Islet of Langerhans (tissue), 1 donor: ENCODE results near the gene CUL1.

Experiments used
- FAIRE-seq: peaks from one replicate; lab custom pipeline; 2011; peaks lifted over from hg19 to GRCh38; lab: Jason Lieb, UNC

CUL1 gene

GRCh38 chr7:148761499-148762278 is 63.0 kb downstream of the CUL1 start:
- FAIRE-seq, result no peak

- no peak for FAIRE-seq
Measured at GRCh38 chr7:148763622-148764021, 64.9 kb downstream of the CUL1 start.

GRCh38 chr7:148770004-148770403 is 71.3 kb downstream of the CUL1 start:
- no peak for FAIRE-seq

- no peak for FAIRE-seq
Measured at GRCh38 chr7:148772297-148773089, 73.8 kb downstream of the CUL1 start.

- no peak for FAIRE-seq
Measured at GRCh38 chr7:148773334-148773733, 74.6 kb downstream of the CUL1 start.

- no peak for FAIRE-seq
Measured at GRCh38 chr7:148774471-148774870, 75.8 kb downstream of the CUL1 start.

- FAIRE-seq, result no peak
Measured at GRCh38 chr7:148782757-148783456, 84.2 kb downstream of the CUL1 start.

- no peak for FAIRE-seq
Measured at GRCh38 chr7:148783801-148784527, 85.3 kb downstream of the CUL1 start.

GRCh38 chr7:148787571-148788295 is 89.0 kb downstream of the CUL1 start:
- FAIRE-seq, result no peak

GRCh38 chr7:148789220-148789619 is 90.5 kb downstream of the CUL1 start:
- FAIRE-seq, result no peak

GRCh38 chr7:148790131-148790726 is 91.5 kb downstream of the CUL1 start:
- FAIRE-seq, result no peak

GRCh38 chr7:148790850-148791249 is 92.1 kb downstream of the CUL1 start:
- FAIRE-seq, result no peak

- FAIRE-seq, result no peak
Measured at GRCh38 chr7:148791546-148791945, 92.8 kb downstream of the CUL1 start.

GRCh38 chr7:148793590-148793989 is 94.9 kb downstream of the CUL1 start:
- no peak for FAIRE-seq

- FAIRE-seq, result no peak
Measured at GRCh38 chr7:148794476-148794875, 95.8 kb downstream of the CUL1 start.

GRCh38 chr7:148796841-148797240 is 98.1 kb downstream of the CUL1 start:
- no peak for FAIRE-seq

- no peak for FAIRE-seq
Measured at GRCh38 chr7:148799893-148800555, 101.3 kb downstream of the CUL1 start.

GRCh38 chr7:148800677-148801076 is 102.0 kb downstream of the CUL1 start:
- FAIRE-seq, result no peak

GRCh38 chr7:148802101-148802493 is 103.4 kb downstream of the CUL1 start:
- FAIRE-seq, result no peak

GRCh38 chr7:148803094-148803493 is 104.4 kb downstream of the CUL1 start:
- no peak for FAIRE-seq
